AG09319 (cell line): ENCODE results near the gene HMOX2.

ENCODE experiments used
- DNase-seq: peaks from one replicate; pipeline ENCODE4 v3.0.0-alpha.2; 2010; ENCODE audit warnings: low read depth; ENCODE audit errors: extremely low read depth
- TF ChIP-seq, protein P1 (sequence below): IDR thresholded peaks from 2 replicates; pipeline ENCODE4 v1.5.1; 2011; ENCODE audit warnings: low read depth, mild to moderate bottlenecking, inconsistent platforms, low read length, moderate library complexity

The HMOX2 gene

DNA sequence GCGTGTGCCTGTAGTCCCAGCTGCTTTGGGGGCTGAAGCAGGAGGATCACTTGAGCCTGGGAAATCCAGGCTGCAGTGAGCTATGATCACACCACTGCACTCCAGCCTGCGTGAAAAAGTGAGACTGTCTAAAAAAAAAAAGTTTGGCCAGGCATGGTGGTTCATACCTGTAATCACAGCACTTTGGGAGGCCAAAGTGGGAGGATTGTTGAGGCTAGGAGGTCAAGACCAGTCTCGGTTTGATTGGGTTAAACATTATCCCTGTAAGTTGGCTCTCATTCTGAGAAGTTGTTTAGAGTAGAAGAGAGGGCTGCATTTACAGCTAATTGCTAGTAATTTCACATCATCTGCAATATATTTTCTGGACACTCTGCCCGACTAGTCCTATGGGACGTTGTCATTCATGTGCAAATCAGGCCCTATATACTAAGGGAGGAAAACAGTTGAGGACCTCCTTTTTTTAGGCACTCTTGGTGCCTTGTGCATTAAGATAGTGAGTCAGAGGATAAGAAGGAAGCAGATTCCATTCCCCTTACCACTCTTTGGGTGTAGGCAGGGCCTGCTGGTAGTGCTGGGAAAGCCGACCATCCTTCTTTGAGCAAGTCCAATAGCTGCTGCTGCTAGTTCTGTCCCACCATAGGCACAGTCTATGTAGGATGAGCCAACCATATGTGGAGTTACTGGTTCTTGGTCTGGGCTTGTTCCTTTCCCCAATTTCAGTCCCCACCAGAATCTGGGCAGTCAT is 18.7 kb downstream of the HMOX2 start:
- no peak for DNase-seq
- TF ChIP-seq, protein P1, sequence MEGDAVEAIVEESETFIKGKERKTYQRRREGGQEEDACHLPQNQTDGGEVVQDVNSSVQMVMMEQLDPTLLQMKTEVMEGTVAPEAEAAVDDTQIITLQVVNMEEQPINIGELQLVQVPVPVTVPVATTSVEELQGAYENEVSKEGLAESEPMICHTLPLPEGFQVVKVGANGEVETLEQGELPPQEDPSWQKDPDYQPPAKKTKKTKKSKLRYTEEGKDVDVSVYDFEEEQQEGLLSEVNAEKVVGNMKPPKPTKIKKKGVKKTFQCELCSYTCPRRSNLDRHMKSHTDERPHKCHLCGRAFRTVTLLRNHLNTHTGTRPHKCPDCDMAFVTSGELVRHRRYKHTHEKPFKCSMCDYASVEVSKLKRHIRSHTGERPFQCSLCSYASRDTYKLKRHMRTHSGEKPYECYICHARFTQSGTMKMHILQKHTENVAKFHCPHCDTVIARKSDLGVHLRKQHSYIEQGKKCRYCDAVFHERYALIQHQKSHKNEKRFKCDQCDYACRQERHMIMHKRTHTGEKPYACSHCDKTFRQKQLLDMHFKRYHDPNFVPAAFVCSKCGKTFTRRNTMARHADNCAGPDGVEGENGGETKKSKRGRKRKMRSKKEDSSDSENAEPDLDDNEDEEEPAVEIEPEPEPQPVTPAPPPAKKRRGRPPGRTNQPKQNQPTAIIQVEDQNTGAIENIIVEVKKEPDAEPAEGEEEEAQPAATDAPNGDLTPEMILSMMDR = no peak

- TF ChIP-seq, protein P1 = no peak
- no peak for DNase-seq
These were observed 19.6 kb downstream of the HMOX2 start for GRCh38 chr16:4495766-4496165.

- TF ChIP-seq, protein P1 = no peak
- DNase-seq = no peak
These were observed 20.1 kb downstream of the HMOX2 start for GRCh38 chr16:4496305-4496704.

DNA sequence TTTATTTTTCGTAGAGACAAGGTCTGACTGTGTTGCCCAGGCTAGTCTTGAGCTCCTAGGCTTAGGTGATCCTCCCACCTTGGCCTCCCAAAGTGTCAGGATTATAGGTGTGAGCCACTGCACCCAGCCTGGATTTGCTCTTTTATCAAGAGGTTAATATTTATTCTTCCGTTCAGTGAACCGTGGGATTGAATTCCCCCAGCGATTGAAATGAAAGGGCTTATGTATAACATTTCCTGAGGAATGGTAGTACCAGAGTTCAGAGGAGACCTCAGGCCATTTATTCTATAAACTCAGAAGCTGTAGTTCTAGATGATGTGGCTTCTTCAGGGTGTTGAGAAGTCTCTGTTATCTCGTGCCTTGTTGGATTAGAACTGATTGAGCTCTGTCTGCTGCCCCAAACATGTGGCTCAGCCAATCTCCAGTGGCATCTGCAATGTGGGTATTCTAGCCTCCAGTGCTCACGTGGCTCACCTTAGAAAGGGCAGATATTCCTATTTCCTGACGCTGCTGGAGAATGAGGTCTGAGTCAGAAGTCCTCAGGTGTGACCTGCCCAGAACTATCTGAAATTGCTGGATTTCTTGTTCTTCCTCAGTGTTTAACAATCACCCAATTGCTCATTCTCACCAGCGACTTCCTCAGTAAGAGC is 22.5 kb downstream of the HMOX2 start:
- TF ChIP-seq, protein P1 = no peak
- no peak for DNase-seq

DNA sequence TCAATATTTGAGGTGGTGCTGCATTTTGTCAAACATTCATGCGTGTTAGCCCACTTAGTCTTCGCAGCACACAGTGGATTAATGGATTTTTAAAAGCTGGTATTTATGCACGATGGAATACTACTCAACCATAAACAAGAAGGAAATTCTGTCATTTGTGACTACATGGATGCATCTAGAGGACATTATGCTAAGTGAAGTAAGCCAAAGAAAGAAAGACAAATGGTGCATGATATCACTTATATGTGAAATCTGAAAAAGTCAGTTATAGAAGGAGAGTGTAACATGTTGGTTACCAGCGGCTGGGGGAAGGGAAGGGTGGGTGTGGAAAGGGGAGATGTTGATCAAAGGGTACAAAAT is 23.0 kb downstream of the HMOX2 start:
- DNase-seq = no peak
- TF ChIP-seq, protein P1 = no peak

DNA sequence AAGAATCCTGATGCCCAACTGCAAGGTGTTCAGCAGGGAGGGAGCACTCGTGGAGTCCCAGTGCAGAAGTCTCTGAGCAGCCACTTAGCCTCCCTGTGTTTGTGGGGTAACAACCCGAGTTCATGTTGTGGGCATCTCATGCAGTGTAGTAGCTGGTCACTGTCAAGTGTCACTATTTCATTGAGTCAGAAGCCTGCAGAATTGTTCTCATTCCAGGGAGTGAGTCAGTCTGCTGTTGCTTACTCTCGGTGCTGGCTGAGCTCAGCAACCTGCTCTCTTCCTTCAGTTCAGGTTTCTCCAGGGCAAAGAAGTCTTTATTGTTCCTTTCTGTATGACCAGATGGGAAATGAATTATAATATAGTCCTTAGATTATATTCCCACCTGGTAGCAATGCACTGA is 24.1 kb downstream of the HMOX2 start:
- DNase-seq = no peak
- TF ChIP-seq, protein P1 = no peak

DNA sequence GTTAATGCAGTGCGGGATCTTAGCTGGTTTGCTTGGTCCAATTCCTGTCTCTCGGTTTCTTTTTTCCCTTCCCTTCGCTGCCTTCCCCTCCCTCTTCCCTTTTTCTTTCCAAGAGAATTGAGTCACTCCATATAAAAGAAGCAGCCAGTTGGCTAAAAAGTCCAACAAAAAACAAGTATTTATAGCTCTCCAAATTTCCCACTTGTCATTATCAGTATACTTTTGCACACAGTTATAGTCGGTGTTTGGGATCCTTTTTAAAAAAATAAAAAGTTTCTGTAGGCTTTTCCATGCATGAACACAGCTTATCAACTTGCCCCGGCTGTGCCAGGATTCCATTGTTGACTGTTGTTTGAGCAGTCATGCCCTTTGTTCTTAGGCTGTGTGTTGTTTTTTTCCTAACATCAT is 24.9 kb downstream of the HMOX2 start:
- DNase-seq = no peak
- TF ChIP-seq, protein P1 = no peak
